Stimulated activated naive CD8-positive, alpha-beta T cell treated with anti-CD3 and anti-CD28 coated beads, Interleukin-15, Interleukin-2, amounts not matched to agents 100 ng/mL and 50 ng/mL, for 24 hours (primary cell): ENCODE data around the gene CADM2.
"Not testable (repeated sequence)": the region's sequence is repeated elsewhere in the genome, so short reads cannot be mapped to it uniquely, and the experiment has no call there.

ENCODE experiments used
- H3K27ac Mint-ChIP-seq: one replicate; pipeline ENCODE4 v1.8.0; 2021; ENCODE audit warnings: mild to moderate bottlenecking, mixed read lengths
- H3K27me3 Mint-ChIP-seq: one replicate; pipeline ENCODE4 v1.8.0; 2021; ENCODE audit warnings: mixed read lengths
- H3K36me3 Mint-ChIP-seq: one replicate; pipeline ENCODE4 v1.8.0; 2021; ENCODE audit warnings: low read depth, mixed read lengths
- H3K4me1 Mint-ChIP-seq: one replicate; pipeline ENCODE4 v1.8.0; 2021; ENCODE audit warnings: low read depth, mixed read lengths
- H3K4me3 Mint-ChIP-seq: one replicate; pipeline ENCODE4 v1.8.0; 2021; ENCODE audit warnings: mild to moderate bottlenecking, mixed read lengths
- H3K9me3 Mint-ChIP-seq: one replicate; pipeline ENCODE4 v1.8.0; 2021; ENCODE audit warnings: mixed read lengths

The CADM2 gene

GRCh38 chr3:85433319-85433718, 474.5 kb downstream of the CADM2 start:
- no peaks in the 10 kb centered on the region for H3K9me3 Mint-ChIP-seq
- no peaks in the 10 kb centered on the region for H3K4me1 Mint-ChIP-seq
- no peaks in the 10 kb centered on the region for H3K36me3 Mint-ChIP-seq
- no peak overlapping the region for H3K27ac Mint-ChIP-seq
- H3K27me3 Mint-ChIP-seq = no peaks in the 10 kb centered on the region
- H3K4me3 Mint-ChIP-seq = no peak overlapping the region

- Mint-ChIP-seq H3K4me1 (no peaks in the 10 kb centered on the region), H3K36me3 (no peaks in the 10 kb centered on the region), H3K27me3 (no peaks in the 10 kb centered on the region), H3K9me3 (no peaks in the 10 kb centered on the region), H3K4me3 (no peak overlapping the region), H3K27ac (no peak overlapping the region)
Measured at GRCh38 chr3:85455561-85456200, 496.9 kb downstream of the CADM2 start.

- Mint-ChIP-seq H3K9me3 (no peaks in the 10 kb centered on the region), H3K27me3 (no peaks in the 10 kb centered on the region), H3K4me3 (no peak overlapping the region), H3K27ac (no peak overlapping the region), H3K36me3 (no peaks in the 10 kb centered on the region), H3K4me1 (no peaks in the 10 kb centered on the region)
Measured at GRCh38 chr3:85474241-85474640, 515.5 kb downstream of the CADM2 start.

GRCh38 chr3:85475346-85475745, 516.6 kb downstream of the CADM2 start:
- Mint-ChIP-seq H3K36me3 (no peaks in the 10 kb centered on the region), H3K9me3 (no peaks in the 10 kb centered on the region), H3K27ac (no peak overlapping the region), H3K4me3 (no peak overlapping the region), H3K27me3 (no peaks in the 10 kb centered on the region), H3K4me1 (no peaks in the 10 kb centered on the region)

- no peaks in the 10 kb centered on the region for H3K27me3 Mint-ChIP-seq
- H3K4me1 Mint-ChIP-seq = no peaks in the 10 kb centered on the region
- no peaks in the 10 kb centered on the region for H3K36me3 Mint-ChIP-seq
- no peak overlapping the region for H3K4me3 Mint-ChIP-seq
- no peak overlapping the region for H3K27ac Mint-ChIP-seq
- H3K9me3 Mint-ChIP-seq = no peaks in the 10 kb centered on the region
Measured at GRCh38 chr3:85476891-85477495, 518.2 kb downstream of the CADM2 start.

GRCh38 chr3:85481411-85482212, 522.8 kb downstream of the CADM2 start:
- Mint-ChIP-seq H3K9me3 (no peaks in the 10 kb centered on the region), H3K4me3 (no peak overlapping the region), H3K4me1 (no peaks in the 10 kb centered on the region), H3K27ac (no peak overlapping the region), H3K27me3 (no peaks in the 10 kb centered on the region), H3K36me3 (no peaks in the 10 kb centered on the region)

- Mint-ChIP-seq H3K36me3 (no peaks in the 10 kb centered on the region), H3K4me1 (no peaks in the 10 kb centered on the region), H3K27me3 (no peaks in the 10 kb centered on the region), H3K27ac (no peak overlapping the region), H3K9me3 (no peaks in the 10 kb centered on the region), H3K4me3 (no peak overlapping the region)
Measured at GRCh38 chr3:85482213-85482490, 523.4 kb downstream of the CADM2 start.

GRCh38 chr3:85483986-85484385, 525.2 kb downstream of the CADM2 start:
- H3K36me3 Mint-ChIP-seq = no peaks in the 10 kb centered on the region
- no peaks in the 10 kb centered on the region for H3K9me3 Mint-ChIP-seq
- no peaks in the 10 kb centered on the region for H3K27me3 Mint-ChIP-seq
- H3K27ac Mint-ChIP-seq = no peak overlapping the region
- H3K4me1 Mint-ChIP-seq = no peaks in the 10 kb centered on the region
- H3K4me3 Mint-ChIP-seq = no peak overlapping the region

GRCh38 chr3:85487375-85487774, 528.6 kb downstream of the CADM2 start:
- Mint-ChIP-seq H3K27ac (no peak overlapping the region), H3K4me1 (no peaks in the 10 kb centered on the region), H3K27me3 (no peaks in the 10 kb centered on the region), H3K4me3 (no peak overlapping the region), H3K36me3 (no peaks in the 10 kb centered on the region), H3K9me3 (no peaks in the 10 kb centered on the region)

GRCh38 chr3:85495602-85496001, 536.8 kb downstream of the CADM2 start:
- no peak overlapping the region for H3K4me3 Mint-ChIP-seq
- no peaks in the 10 kb centered on the region for H3K9me3 Mint-ChIP-seq
- H3K36me3 Mint-ChIP-seq = no peaks in the 10 kb centered on the region
- H3K27me3 Mint-ChIP-seq = no peaks in the 10 kb centered on the region
- no peak overlapping the region for H3K27ac Mint-ChIP-seq
- no peaks in the 10 kb centered on the region for H3K4me1 Mint-ChIP-seq

GRCh38 chr3:85498177-85498576, 539.4 kb downstream of the CADM2 start:
- no peaks in the 10 kb centered on the region for H3K4me1 Mint-ChIP-seq
- H3K4me3 Mint-ChIP-seq = no peak overlapping the region
- no peaks in the 10 kb centered on the region for H3K36me3 Mint-ChIP-seq
- no peaks in the 10 kb centered on the region for H3K27me3 Mint-ChIP-seq
- H3K27ac Mint-ChIP-seq = no peak overlapping the region
- no peaks in the 10 kb centered on the region for H3K9me3 Mint-ChIP-seq

GRCh38 chr3:85502148-85502875, 543.5 kb downstream of the CADM2 start:
- Mint-ChIP-seq H3K4me1 (no peaks in the 10 kb centered on the region), H3K9me3 (peaks cover 5% of the 10 kb centered on the region), H3K27me3 (no peaks in the 10 kb centered on the region), H3K27ac (no peak overlapping the region), H3K36me3 (no peaks in the 10 kb centered on the region), H3K4me3 (no peak overlapping the region)

- H3K4me3 Mint-ChIP-seq = peak overlapping the region; percentile 43
- H3K4me1 Mint-ChIP-seq, H3K27ac Mint-ChIP-seq, H3K36me3 Mint-ChIP-seq, H3K9me3 Mint-ChIP-seq, H3K27me3 Mint-ChIP-seq: not testable (repeated sequence)
Measured at GRCh38 chr3:85504129-85504784, 545.5 kb downstream of the CADM2 start.

- H3K36me3 Mint-ChIP-seq, H3K27ac Mint-ChIP-seq, H3K4me3 Mint-ChIP-seq, H3K4me1 Mint-ChIP-seq, H3K9me3 Mint-ChIP-seq, H3K27me3 Mint-ChIP-seq: not testable (repeated sequence)
Measured at GRCh38 chr3:85504785-85505511, 546.2 kb downstream of the CADM2 start.
